Activated CD8-positive, alpha-beta memory T cell treated with anti-CD3 and anti-CD28 coated beads, Interleukin-2, amount 50 U/mL, for 24 hours (primary cell): ENCODE data around the gene ALG9.

Experiments
- DNase-seq: peaks from one replicate; pipeline ENCODE4 v3.0.0-alpha.2; 2020; ENCODE audit errors: extremely low read depth

The ALG9 gene

DNA sequence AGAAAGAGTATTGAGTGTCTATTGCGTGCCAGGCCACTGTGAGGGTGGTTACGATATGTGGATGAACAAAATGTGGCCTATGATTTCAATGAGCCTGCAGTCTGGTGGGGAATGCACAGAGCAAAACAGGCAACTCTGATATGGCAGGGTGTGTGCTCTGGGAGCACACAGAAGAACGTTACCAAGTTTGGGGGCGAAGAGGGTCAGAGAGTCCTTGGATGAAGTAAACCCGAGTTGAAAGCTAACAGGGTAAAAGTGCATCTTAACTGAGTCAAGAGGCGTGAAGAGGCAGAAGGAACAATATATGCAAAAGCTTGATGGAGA lies 8.2 kb upstream of the ALG9 start:
- no peak for DNase-seq

DNA sequence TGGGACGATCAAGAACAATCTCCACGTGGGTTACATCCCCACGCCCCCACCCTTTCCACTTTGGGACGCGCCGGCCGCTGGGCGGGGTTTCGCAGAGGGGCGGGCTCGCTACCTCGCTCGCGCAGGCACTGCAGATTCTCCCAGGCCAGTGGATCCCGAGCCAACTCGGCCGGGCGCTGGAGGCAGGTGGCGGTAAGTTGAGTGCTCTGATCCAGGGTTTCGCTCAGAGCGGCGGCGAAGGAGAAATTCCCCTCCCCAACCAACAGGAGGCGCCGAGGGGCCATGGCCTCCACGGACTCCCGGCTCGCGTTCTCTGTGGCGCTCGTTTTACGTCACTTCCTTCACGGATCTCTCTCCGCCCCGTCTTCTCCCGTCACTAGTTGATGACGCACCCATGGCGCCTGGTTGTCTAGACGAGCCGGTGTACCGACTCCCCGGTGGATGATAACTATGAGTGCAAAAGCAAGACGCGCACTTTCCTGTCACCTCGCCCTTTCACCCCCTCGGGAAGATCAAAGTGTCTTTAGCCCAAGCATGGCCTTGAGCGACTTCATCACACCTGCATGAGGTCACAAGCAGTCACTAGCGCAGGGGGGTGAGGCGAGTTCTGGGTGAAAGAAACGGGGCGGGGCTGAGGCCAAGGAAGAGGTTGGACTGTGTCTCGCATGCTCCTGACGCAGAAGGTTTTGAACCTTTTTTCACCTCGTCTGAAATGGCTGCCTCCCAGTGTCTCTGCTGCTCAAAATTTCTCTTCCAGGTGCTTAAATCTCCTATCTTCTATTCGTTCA lies 7.7 kb upstream of the ALG9 start, which contains the start of the genes CFAP68 and FDXACB1:
CFAP68 (plus strand) TSS at position 693 of the 788 bp plus-strand sequence; CDS start at position 713, 20 bp downstream.
FDXACB1 (minus strand) TSS at position 317 of the 788 bp plus-strand sequence; CDS start at position 284, 33 bp downstream.
- DNase-seq, result peak; percentile 88

DNA sequence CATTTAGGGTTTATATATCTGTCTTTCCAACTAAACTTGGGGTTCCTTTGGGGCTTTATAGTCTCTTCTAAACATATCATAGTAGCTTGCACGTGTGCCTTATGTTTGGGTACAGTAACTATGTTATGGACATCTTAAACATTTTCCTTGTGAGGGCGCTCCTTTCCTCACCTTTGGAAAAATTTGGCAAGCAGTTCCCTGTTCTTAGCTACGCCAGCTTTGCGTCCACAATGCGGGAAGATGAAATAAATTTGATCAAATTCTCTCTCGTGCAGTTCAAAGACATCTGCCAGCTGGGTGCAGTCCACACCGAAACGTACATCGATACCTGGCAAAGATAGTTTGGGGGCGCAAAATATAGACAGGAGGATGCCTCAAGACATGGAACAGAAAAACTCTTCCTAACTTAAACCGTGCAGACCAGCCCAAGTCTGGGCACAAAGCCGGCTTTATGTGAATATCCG lies 7.0 kb upstream of the ALG9 start:
- no peak for DNase-seq

DNA sequence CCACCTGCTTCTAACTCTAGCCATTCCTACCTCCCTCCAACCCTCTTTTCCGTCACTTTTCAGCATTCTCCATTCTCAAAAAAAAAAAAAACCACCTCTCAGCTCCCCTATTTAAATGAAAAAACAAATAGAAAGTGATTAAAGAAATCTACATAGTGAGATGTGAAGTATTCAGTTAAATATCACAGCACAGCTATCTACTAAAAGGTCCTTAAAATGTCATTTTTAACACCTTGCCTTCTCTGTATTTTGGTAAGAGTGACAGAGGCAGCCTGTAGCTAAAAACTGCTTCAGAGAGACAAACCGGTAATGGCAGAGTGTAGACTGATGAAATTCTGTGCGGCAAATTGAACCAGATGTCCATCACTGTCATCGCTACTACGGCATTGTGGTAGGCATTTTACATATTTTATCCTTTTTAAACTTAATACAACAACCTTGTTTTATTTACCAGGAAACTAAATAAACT lies 346 bp upstream of the ALG9 start:
- no peak for DNase-seq

DNA sequence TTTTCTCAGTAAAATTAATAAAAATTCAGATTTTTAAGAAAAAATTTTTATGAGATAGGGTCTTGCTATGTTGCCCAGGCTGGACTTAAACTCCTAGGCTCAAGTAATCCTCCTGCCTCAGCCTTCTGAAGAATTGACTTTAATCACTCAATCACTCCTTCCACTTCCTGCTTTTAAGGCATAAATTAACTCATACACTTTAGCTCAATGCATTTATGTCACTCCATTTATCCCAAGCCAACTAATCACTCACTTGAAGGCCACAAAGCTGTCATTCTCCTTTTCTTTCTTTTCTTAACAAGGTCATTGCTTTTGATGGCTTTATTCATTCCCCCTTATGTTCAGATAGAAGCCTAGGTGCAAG lies 877 bp downstream of the ALG9 start:
- DNase-seq, result no peak

- no peak for DNase-seq
Observed at GRCh38 chr11:111870113-111870512, 1.3 kb downstream of the ALG9 start.

- DNase-seq, result no peak
Observed at GRCh38 chr11:111860257-111860656, 11.1 kb downstream of the ALG9 start.

GRCh38 chr11:111855506-111855905 lies 15.9 kb downstream of the ALG9 start:
- DNase-seq, result no peak

DNA sequence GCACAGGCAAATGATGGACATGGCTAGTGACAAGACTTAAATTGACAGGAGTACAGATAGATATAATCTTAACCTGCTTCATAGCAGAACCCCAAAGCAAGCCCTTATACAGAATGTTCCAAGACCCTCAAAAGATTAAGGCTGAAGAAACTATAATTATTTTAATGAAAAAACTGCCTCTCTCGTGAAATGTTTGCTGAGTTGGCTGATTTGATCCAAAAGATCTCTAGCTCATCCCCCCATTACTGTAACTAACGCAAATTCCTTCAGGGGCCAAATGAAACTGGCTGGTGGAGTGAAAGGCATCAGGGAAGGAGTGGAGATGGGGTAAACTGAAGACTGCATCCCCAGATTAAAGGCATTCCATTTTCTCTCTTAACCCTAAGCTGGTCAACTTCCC lies 19.3 kb downstream of the ALG9 start:
- no peak for DNase-seq

DNA sequence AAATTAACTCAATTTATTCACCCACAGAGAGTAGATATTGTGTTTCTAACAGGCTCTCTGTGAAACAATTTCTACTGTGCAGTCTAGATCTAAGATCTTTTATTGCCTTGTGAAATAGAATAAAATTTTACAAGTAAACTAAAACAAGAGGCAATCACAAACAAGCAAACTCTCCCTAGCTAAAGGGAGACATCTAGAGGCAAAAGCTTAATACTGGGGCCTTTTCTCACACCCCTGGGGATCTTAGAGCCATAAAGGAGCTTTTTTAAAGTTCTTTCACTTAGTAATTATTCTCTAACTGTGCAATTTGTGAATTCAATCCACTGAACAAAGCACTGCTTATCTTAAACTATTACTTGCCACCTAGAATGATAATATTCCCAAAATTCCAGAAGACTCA lies 19.7 kb downstream of the ALG9 start:
- no peak for DNase-seq

DNA sequence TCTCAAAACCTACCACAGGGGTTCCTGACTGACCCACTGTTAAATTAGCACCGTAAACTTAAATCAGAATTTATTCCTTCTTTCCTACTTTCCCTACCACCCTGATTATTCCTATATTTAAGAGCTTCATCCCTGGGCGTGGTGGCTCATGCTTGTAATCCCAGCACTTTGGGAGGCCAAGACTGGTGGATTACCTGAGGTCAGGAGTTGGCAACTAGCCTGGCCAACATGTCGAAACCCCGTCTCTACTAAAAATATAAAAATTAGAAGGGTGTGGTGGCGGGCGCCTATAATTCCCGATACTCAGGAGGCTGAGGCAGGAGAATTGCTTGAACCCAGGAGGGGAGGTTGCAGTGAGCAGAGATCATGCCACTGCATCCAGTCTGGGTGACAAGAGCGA lies 20.3 kb downstream of the ALG9 start:
- DNase-seq, result no peak

DNA sequence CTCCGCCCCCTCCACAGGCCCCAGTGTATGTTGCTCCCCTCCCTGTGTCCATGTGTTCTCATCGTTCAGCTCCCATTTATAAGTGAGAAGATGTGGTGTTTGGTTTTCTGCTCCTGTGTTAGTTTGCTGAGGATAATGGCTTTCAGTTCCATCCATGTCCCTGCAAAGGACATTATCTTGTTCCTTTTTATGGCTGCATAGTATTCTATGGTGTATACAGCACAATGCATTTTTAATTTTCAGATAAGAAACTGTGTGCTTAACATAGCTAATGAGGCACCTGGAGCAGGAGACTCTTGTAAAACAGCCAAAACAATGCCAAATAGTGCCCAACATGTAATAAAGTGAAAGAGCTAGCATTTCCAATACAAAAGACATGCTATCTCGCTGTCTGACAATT lies 21.8 kb downstream of the ALG9 start:
- DNase-seq, result no peak

DNA sequence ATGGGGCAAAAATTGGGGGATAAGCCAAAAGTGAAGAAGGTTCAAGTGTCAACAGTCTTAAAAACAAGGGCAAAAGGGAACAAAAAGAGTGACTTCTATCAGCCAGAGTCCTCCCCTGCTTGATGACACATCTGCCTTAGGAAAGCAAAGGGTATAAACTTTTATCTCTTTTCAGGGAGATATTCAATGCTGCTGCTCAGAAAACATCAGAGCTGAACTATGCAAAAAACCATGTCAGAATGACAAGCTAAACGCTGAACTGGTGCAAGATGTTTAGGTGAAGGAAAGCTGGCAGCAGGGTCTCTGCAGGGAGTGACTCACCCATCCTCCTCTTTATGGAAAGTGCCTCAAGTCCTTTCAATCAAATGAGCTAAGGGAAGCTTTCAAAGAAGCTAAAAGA lies 24.7 kb downstream of the ALG9 start:
- DNase-seq, result no peak

GRCh38 chr11:111846063-111846462 lies 25.3 kb downstream of the ALG9 start:
- DNase-seq, result no peak

DNA sequence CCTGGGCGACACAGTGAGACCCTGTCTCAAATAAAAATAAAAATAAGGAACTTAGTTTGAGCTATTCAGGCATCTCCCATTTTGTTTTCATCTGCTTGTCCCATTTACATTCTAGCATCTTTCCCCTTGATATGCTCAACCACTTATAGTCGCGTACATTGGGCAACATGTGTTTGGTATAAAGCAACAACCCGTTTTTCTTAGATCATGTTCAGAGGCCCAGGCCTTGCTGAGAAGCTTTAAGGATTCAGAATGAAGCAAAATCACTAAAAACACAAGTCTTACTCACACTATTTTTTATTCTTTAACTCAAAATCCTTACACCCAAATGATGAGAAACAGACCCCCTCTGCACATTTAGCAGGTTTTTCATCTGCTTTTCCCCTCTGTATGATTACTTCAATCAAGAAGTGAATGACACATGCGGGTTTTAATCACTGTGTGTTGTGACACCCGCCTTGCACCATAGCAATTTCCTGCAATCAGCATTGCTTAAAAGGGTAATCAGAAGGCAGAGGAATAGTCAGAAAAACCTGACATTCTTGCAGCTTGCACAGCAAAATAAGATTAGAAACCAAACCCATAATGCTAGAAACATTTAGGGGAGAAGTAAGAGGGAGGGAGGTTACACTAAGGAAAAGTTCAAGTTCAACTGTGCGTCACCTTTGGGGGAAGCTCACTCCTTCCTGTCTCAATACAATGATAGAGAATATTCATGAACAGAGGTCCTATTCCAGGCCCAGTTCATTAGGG lies 25.9 kb downstream of the ALG9 start:
- no peak for DNase-seq

DNA sequence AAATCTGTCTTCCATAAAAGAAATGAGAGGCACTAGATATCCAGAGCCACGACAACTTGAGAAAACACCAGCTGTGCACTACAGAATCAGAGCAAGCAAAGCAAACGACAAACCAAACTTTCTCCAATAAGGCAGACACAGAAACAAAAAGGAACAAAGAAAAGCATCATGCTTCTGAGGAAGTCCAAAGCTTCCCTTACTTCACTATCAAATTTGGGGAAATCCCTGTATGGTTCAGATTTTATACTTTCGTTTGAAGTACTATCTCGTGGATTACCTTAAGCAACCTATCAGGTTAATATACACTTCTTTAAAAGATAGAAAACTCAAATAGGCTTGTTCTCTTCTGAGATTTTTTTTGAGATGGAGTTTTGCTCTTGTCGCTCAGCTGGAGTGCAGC lies 27.7 kb downstream of the ALG9 start:
- DNase-seq, result no peak

GRCh38 chr11:111841370-111842053 lies 29.9 kb downstream of the ALG9 start:
- peak; percentile 73 for DNase-seq

DNA sequence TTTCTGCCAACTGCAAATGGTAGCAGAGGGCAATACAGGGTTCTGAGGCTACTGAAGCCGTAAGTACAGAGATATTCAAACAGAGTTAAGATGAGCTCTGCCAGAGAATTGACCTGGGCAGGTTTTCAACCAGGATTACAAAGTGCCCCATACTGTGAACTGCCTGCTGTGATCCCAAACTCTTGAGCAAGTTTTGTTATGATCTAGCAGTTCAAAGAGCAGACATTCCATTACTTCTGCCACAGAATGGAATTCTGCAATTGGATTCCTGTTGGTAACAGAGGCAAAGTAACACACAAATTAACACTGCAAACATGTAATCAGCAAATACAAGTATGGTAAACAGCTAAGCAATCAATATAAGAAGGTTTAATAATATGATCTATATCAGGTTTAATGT lies 31.2 kb downstream of the ALG9 start:
- no peak for DNase-seq

- DNase-seq, result no peak
Observed at GRCh38 chr11:111838054-111838453, 33.3 kb downstream of the ALG9 start.

DNA sequence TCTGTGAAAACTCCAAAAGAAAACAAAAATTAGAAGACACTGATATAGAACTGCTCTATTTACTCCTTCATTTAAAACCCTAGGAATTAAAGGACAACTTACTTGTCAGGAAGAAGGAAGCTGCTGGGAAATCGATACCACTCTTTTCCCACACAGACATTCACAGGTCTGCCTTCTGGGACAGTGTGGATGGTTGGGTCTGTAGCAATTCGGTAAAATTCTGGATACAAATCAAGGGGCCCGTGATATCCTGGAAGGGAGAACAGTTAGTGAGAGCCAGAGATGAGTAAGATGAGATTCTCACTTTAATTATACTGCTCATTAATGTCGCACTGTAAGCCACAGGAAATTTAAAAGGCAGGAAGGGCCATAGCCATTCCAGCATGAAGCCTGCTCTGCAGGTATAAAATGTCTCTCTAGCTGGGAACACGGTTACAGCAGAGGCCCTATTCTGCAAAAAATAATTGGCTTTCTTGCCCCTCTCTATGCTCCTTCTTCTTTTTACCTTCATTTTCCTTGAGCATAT lies 34.0 kb downstream of the ALG9 start:
- DNase-seq, result no peak

DNA sequence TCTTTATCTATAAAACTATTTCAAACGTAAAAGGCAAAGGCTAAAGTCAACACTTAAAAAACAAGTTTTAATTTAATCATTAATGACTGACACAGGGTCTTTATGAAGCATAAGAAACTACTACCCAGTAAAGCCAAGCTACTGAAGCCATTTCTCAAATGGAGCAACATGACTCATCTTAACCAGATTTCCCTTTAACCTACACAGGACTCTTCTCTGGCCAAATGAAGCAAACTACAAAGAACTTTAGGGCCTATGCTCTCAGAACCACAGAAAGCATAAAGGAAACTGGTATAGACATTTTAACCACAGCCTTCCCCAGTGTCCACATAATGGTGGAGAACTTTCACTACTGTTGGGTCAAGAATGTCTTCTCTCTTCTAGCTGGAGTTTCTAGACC lies 34.7 kb downstream of the ALG9 start:
- DNase-seq, result no peak

GRCh38 chr11:111836162-111836561 lies 35.2 kb downstream of the ALG9 start:
- no peak for DNase-seq
